ENCODE data around the gene ITGB2. TPM values are rescaled to one million over a fixed set of nuclear protein-coding genes. Genes with fewer than 3 reads are reported as not detected.

Gene ITGB2
- total and polyA plus RNA-seq, 7 donors = 2.5 to 11.7 (median 8.3) TPM

DNA sequence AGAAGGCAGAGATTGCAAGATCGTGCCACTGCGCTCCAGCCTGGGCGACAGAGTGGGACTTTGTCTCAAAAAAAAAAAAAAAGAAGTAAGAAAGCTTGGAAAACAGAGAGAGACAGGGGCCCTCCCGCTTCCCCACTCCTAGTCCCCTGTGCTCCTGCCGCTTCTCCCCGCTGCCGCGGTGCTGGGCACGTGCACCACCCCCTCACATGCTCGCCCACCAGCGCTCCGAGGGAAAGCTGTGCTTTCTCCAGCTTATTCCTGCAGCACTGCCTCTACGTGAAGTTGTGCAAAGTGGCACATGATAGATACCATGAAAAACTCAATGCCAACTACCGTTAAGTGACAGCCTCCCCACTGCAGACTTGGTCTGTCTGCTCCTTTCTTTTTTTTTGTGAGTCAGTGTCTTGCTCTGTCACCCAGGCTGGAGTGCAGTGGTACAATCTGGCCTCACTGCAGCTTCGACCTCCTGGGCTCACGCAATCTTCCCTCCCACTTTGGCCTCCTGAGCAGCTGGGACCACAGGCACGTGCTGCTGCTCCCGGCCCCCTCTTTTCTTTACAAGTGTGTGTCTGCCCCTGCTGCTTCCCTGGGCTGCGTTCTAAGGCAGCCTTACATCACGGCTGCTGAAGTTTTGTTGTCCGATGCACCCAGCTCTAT, 34.6 kb upstream of the ITGB2 start:
- H3K4me3 ChIP-seq = no peak overlapping the region
- TF ChIP-seq, protein P1, sequence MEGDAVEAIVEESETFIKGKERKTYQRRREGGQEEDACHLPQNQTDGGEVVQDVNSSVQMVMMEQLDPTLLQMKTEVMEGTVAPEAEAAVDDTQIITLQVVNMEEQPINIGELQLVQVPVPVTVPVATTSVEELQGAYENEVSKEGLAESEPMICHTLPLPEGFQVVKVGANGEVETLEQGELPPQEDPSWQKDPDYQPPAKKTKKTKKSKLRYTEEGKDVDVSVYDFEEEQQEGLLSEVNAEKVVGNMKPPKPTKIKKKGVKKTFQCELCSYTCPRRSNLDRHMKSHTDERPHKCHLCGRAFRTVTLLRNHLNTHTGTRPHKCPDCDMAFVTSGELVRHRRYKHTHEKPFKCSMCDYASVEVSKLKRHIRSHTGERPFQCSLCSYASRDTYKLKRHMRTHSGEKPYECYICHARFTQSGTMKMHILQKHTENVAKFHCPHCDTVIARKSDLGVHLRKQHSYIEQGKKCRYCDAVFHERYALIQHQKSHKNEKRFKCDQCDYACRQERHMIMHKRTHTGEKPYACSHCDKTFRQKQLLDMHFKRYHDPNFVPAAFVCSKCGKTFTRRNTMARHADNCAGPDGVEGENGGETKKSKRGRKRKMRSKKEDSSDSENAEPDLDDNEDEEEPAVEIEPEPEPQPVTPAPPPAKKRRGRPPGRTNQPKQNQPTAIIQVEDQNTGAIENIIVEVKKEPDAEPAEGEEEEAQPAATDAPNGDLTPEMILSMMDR (IDR thresholded peaks at IDR 0.05) = no peak
- WGBS, 3 donors = 84 to 87% (median 86%) methylated on average over 21 of the region's 21 CpGs
- peaks cover 74% of the 10 kb centered on the region for H3K4me1 ChIP-seq
- DNase-seq = peak; percentile 17 to 59
- H3K27ac ChIP-seq = no peak overlapping the region
- no peaks in the 10 kb centered on the region for H3K9me3 ChIP-seq
- H3K36me3 ChIP-seq (ENCODE audit: insufficient read depth in 1 of 2, low read depth in 1 of 2) = peaks cover 0 to 9% of the 10 kb centered on the region in 2 donors
- intact Hi-C loops (cut with DNase I) = loop anchor here in 1 of 2 donors (5.0 kb wide), 1 partner anchor 77 kb away; no protein-coding TSS in a partner anchor
- no peaks in the 10 kb centered on the region for H3K27me3 ChIP-seq (ENCODE audit: insufficient read depth in 3 of 3, low read length in 2 of 3)
- no peak for ATAC-seq

DNA sequence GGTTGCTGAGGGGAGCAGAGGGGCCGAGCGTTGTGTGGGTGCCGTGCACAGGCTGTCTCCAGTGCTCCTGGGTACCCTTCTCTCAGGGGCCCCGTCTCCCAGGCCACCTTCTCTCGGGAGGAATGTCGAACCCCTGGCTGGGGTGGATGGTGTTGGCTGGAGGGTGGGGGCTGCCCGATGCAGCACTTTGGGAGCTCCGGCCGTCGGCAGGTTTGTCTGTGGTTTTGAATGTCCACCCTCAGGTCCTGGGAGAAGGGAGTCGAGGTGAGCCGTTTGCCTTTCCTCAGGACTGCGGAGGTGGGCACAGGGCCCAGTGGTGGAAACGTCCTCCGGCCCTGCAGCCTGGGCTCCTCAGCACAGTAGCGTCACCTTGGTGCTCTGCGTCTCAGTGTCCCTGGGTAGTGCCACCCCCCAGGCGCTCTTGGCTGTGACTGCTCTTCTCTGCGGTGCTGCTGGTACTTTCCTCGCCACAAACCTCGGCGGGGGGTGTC, 33.6 kb upstream of the ITGB2 start:
- DNase-seq = peak; percentile 22 to 51
- H3K4me1 ChIP-seq = peaks cover 75% of the 10 kb centered on the region
- no peaks in the 10 kb centered on the region for H3K27me3 ChIP-seq (ENCODE audit: insufficient read depth in 3 of 3, low read length in 2 of 3)
- H3K4me3 ChIP-seq = no peak overlapping the region
- intact Hi-C loops (cut with DNase I) = loop anchor here (5.0 kb wide), 2 partner anchors 98 to 118 kb away; partner anchors contain the start of gene ADARB1 (in 2 of the 2)
- H3K36me3 ChIP-seq (ENCODE audit: insufficient read depth in 1 of 2, low read depth in 1 of 2) = peaks cover 0 to 4% of the 10 kb centered on the region in 2 donors
- TF ChIP-seq, protein P1 (IDR thresholded peaks at IDR 0.05) = no peak
- WGBS, 3 donors = 66 to 72% (median 70%) methylated on average over 22 of the region's 22 CpGs
- no peaks in the 10 kb centered on the region for H3K9me3 ChIP-seq
- peak in 1 of 4 donors; percentile 18 for ATAC-seq
- H3K27ac ChIP-seq = peak overlapping the region; percentile 97

GRCh38 chr21:44953628-44954021, 32.9 kb upstream of the ITGB2 start:
- DNase-seq (peak; percentile 15 to 50), ATAC-seq (no peak)
- Histone ChIP-seq H3K9me3 (no peaks in the 10 kb centered on the region), H3K4me3 (no peak overlapping the region), H3K27me3 (ENCODE audit: insufficient read depth in 3 of 3, low read length in 2 of 3) (no peaks in the 10 kb centered on the region), H3K27ac (peak overlapping the region; percentile 97), H3K36me3 (ENCODE audit: insufficient read depth in 1 of 2, low read depth in 1 of 2) (peaks cover 0 to 4% of the 10 kb centered on the region in 2 donors), H3K4me1 (peaks cover 75% of the 10 kb centered on the region)
- whole genome bisulfite sequencing, 3 donors = 72 to 84% (median 77%) methylated on average over 13 of the region's 13 CpGs
- TF ChIP-seq, protein P1 (IDR thresholded peaks at IDR 0.05) = no peak
- intact Hi-C loops (cut with DNase I) = loop anchor here (5.0 kb wide), 2 partner anchors 99 to 119 kb away; partner anchors contain the start of gene ADARB1 (in 2 of the 2)

DNA sequence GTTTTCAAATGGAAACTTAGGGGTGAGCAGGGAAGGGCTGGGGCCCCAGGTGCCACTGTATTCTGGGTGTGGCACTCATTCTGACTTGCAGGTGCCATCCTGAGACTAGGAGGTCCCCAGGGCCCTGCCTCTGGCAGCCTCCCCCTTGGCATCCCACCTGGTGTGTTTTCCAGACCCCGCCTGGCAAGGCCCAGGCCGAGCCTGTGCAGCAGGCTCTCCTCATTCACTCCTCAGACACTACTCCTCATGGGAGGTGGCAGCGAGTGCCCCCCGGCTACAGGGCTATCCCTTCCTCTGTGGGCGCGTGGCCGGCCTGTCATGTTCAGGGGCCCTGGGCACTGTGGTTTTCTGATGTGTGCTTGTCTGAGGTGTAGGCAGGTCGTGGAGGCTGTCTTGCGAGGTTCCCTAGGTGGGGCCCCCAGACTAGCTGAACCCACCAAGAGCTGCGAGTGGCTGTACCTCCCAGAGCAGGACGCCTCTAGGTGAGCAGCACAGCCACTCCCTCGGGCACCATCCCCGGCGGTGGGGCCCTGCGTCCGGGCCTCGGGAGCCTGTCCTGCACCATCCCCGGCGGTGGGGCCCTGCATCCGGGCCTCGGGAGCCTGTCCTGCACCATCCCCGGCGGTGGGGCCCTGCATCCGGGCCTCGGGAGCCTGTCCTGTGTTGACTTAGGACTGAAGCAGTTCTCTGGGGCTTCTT, 32.4 kb upstream of the ITGB2 start:
- H3K27me3 ChIP-seq (ENCODE audit: insufficient read depth in 3 of 3, low read length in 2 of 3) = no peaks in the 10 kb centered on the region
- intact Hi-C loops (cut with DNase I) = loop anchor here (5.0 kb wide), 2 partner anchors 99 to 119 kb away; partner anchors contain the start of gene ADARB1 (in 2 of the 2)
- H3K9me3 ChIP-seq = no peaks in the 10 kb centered on the region
- H3K36me3 ChIP-seq (ENCODE audit: insufficient read depth in 1 of 2, low read depth in 1 of 2) = peaks cover 0 to 4% of the 10 kb centered on the region in 2 donors
- peak overlapping the region; percentile 97 for H3K27ac ChIP-seq
- peaks cover 73% of the 10 kb centered on the region for H3K4me1 ChIP-seq
- no peak overlapping the region for H3K4me3 ChIP-seq
- peak in 3 of 4 donors; percentile 1 to 5 (median 4) for ATAC-seq
- TF ChIP-seq, protein P1 (IDR thresholded peaks at IDR 0.05) = no peak
- peak; percentile 15 to 40 for DNase-seq
- WGBS, 3 donors = 83 to 89% (median 86%) methylated on average over 23 to 25 of the region's 25 CpGs
